Bronchial epithelial cell (primary cell): Measurements from ENCODE around the gene ZNF175. TPM values are rescaled to one million over a fixed set of nuclear protein-coding genes. Genes with fewer than 3 reads are reported as not detected.
A peak's percentile ranks its signal among the peaks of the same experiment; 100 is the strongest.

Experiments
- DNase-seq: peaks from one replicate; pipeline ENCODE4 v3.0.0-alpha.2; 2010; ENCODE audit warnings: low read depth
- FAIRE-seq: peaks from 2 replicates; lab custom pipeline; 2011; peaks lifted over from hg19 to GRCh38; lab: Jason Lieb, UNC
- H3K27me3 ChIP-seq: 2 replicates; pipeline ENCODE4 v1.5.1; 2011; ENCODE audit warnings: low read length; ENCODE audit not compliant: control insufficient read depth, insufficient read depth
- H3K36me3 ChIP-seq: 2 replicates; pipeline ENCODE4 v1.5.1; 2011; ENCODE audit warnings: low read length; ENCODE audit not compliant: control insufficient read depth, insufficient read depth
- H3K4me3 ChIP-seq: 2 replicates; pipeline ENCODE4 v1.5.1; 2011; ENCODE audit warnings: mild to moderate bottlenecking, low read depth, low read length, control low read depth
- CTCF ChIP-seq: IDR thresholded peaks from 2 replicates; pipeline ENCODE4 v1.5.1; 2011; ENCODE audit warnings: mild to moderate bottlenecking, moderate library complexity, low read length, control low read depth, inconsistent platforms; ENCODE audit not compliant: insufficient read depth, severe bottlenecking
- total RNA-seq: library from RNA; depleted of rRNA; stranded (reverse); fragments of >200 nt; gene quantifications from 2 replicates; pipeline ENCODE4 v1.2.1, GENCODE V29; 2014

The ZNF175 gene
- total RNA-seq, 1 donor from 2014 or later = 1.6 TPM

- Histone ChIP-seq H3K36me3 (peaks cover 6% of the 10 kb centered on the region), H3K27me3 (no peaks in the 10 kb centered on the region), H3K4me3 (no peak overlapping the region)
- DNase-seq (no peak), FAIRE-seq (no peak)
- no peak for TF ChIP-seq CTCF
These were observed 16.4 kb downstream of the ZNF175 start for GRCh38 chr19:51587264-51588191.

DNA sequence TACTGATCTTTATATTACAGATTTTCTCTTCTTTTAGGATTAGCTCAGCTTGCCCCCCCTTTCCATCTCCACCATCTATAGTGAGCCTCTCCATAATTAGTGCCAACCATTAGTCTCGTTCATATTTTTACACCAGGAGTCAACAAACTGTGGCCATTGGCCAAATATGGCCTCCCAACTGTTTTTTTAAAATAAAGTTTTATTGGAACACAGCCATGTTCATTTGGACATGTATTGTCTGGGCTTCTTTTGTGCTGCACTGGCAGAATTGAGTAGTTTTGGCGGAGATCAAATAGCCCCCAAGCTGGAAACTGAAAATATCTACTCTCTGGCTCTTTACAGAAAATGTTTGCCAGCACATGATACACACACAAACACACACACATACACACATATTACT is 18.4 kb downstream of the ZNF175 start:
- H3K4me3 ChIP-seq = no peak overlapping the region
- DNase-seq (no peak), FAIRE-seq (no peak)
- H3K27me3 ChIP-seq = no peaks in the 10 kb centered on the region
- TF ChIP-seq CTCF = no peak
- peaks cover 6% of the 10 kb centered on the region for H3K36me3 ChIP-seq

- TF ChIP-seq CTCF = no peak
- DNase-seq = no peak
- Histone ChIP-seq H3K27me3 (no peaks in the 10 kb centered on the region), H3K4me3 (no peak overlapping the region), H3K36me3 (peaks cover 6% of the 10 kb centered on the region)
- no peak for FAIRE-seq
These were observed 19.4 kb downstream of the ZNF175 start for GRCh38 chr19:51590441-51590840.

DNA sequence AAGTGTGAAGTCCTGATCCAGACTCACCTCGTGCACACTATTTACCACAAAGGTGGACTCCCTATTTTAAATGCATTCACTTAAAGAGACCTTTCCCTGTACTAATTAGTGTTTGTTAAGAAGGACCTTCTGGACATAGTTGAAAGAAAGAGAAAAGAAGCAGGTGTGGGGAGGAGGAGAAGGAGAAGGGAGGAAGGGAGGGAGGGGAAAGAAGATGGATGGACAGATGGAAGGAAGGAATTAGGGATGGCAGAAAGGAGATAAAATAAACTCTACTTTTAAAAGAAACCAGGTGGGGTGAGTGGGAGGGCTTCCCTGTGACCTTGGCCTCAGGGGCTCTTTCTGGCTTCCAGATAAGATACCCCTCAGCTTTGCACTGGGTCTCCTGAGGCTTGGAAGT is 21.4 kb downstream of the ZNF175 start:
- H3K27me3 ChIP-seq = no peaks in the 10 kb centered on the region
- FAIRE-seq = no peak
- DNase-seq = no peak
- peaks cover under 1% of the 10 kb centered on the region for H3K36me3 ChIP-seq
- no peak for TF ChIP-seq CTCF
- no peak overlapping the region for H3K4me3 ChIP-seq

DNA sequence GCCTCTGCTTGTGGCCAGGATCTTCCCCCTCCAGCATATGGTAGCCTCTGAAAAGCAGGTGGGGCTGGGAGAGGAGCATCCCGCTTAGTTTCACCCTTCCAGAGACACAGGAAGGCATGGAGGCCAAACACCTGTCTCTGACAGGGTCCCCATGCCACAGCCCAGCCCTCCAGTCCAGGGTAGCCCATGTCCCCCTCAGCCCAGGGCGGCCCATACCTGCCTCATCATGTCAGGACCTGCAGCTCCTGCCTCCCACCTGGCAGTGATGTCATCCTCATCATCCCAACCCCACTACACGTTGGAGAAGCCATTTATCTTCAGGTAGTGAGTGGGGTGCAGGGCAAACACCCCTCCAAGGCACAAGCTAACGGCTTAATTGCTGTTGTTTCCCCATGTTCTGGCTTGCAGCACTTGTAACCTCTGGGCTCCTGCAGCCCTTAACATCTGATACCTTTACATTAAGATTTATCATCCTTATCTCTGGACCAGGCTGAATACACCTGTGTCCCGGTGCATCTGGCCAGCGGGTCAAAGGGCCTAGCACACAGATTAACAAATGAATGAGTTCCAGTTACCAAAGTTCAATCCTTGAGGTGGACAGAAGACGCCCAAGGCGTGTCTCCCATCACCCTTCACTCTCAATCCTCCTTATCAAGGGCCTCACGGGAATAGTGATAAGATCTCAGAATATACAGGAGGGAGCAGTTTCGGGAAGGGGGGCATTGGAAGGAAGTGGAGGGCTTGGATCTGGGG is 22.2 kb downstream of the ZNF175 start:
- FAIRE-seq (no peak), DNase-seq (peak; percentile 18)
- Histone ChIP-seq H3K36me3 (no peaks in the 10 kb centered on the region), H3K4me3 (peak overlapping the region; percentile 40), H3K27me3 (no peaks in the 10 kb centered on the region)
- TF ChIP-seq CTCF = no peak
